ENCODE measurements around the gene GAP43.

- TF ChIP-seq CTCF (IDR thresholded peaks at IDR 0.05): no peak
- no peak for TF ChIP-seq POLR2AphosphoS5 (IDR thresholded peaks at IDR 0.05)
- TF ChIP-seq POLR2A (IDR thresholded peaks at IDR 0.05): no peak
- TF ChIP-seq EP300 (IDR thresholded peaks at IDR 0.05): no peak
Measured at GRCh38 chr3:115655761-115656282, 32.5 kb downstream of the GAP43 start.
